ENCODE results near the gene CCT7.
A peak's percentile ranks its signal among the peaks of the same experiment; 100 is the strongest.

The CCT7 gene

DNA sequence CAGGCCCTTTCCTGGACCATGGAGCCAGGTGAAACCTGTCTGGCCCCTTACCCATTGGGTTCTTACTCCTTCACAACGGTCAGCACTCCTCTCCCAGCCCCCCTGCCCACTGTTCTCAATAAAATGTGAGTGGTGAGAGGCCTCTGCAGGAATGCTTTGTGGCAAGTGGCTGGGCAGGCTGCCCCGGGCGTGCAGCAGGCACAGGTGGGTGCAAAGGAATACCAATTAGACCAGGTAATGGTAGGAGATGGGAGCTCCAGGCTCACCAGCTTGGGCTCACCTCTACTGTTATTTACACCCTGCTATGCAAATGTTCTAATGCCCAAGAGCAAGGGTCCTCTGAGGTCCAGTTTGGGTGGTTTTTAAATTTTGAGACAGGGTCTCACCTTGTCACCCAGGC lies 7.0 kb upstream of the CCT7 start:
- DNase-seq = no peak

GRCh38 chr2:73228631-73229030 lies 5.5 kb upstream of the CCT7 start:
- DNase-seq = no peak

- DNase-seq = peak in 2 of 5 experiments; percentile 14 to 52
These were observed 1.5 kb upstream of the CCT7 start for GRCh38 chr2:73232403-73233153.

GRCh38 chr2:73233154-73233931 lies 765 bp upstream of the CCT7 start, which contains the start of gene PRADC1:
Gene PRADC1 (minus strand): TSS chr2:73233239. CDS start chr2:73233160, 79 bp downstream.
- DNase-seq = peak; percentile 85 to 98 (median 92)

GRCh38 chr2:73235315-73236028 lies 1.4 kb downstream of the CCT7 start:
- DNase-seq = peak in 1 of 5 experiments; percentile 46

DNA sequence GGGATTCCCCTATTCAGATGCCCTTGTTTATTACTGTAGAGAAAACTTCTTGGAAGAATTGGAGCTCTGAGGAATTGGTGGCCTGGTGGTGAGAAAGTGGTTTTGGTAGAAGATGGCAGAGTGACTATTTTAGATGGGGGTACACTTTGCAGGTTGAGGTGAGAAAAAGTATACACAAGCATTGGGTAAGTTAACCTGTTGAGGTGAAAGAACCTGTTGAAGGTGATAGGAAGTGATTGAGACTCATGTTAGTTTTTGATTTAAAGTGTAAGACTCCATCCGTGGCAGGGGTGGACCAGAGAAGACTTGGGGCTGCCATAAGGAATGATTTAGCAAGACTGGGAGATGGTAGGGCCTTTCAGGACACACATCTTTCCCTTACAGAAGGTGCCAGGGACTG lies 3.1 kb downstream of the CCT7 start:
- no peak for DNase-seq

DNA sequence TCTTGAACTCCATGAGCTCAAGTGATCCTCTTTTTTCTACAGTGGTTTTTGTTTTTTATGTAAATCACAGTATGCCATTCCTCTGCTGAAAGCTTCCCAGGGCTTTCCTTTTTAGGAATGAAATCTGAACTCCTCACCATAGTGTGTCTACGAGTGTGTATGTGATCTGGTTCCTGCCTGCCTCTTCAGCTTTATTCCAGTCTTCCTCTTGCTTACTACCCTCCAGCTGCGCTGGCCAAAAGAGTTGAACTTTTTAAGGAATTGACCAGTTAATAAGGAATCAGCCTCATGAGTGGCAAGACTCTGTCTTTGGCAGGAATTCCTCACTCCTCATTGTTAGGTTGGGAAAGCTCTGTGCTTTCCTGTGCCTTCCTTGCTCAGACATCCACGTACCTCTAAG lies 4.0 kb downstream of the CCT7 start:
- no peak for DNase-seq

- no peak for DNase-seq
These were observed 4.9 kb downstream of the CCT7 start for GRCh38 chr2:73238976-73239375.

GRCh38 chr2:73239776-73240175 lies 5.7 kb downstream of the CCT7 start:
- no peak for DNase-seq

GRCh38 chr2:73243884-73244570 lies 9.9 kb downstream of the CCT7 start:
- peak in 1 of 5 experiments; percentile 30 for DNase-seq

GRCh38 chr2:73244580-73244979 lies 10.5 kb downstream of the CCT7 start:
- peak in 1 of 5 experiments; percentile 48 for DNase-seq

DNA sequence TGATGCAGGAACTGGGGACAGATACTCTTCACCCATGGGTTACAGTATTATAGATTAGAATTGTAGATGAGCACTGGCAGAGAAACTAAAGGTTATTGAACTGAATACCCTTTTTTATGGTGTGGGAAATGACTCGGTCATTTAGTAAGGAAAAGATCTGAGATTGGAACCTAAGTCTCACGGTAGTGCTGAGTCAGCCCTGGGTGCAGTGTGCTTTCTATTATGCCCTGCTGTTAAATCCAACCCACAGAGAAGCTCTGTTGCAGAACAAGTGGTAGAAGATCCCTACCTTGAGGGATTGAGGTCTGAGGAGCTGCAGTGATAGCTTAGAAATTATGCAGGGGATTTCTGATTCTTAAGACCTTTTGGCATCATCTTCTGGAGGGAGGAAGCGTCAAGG lies 12.7 kb downstream of the CCT7 start:
- DNase-seq = no peak

- no peak for DNase-seq
These were observed 15.5 kb downstream of the CCT7 start for GRCh38 chr2:73249636-73250035.

DNA sequence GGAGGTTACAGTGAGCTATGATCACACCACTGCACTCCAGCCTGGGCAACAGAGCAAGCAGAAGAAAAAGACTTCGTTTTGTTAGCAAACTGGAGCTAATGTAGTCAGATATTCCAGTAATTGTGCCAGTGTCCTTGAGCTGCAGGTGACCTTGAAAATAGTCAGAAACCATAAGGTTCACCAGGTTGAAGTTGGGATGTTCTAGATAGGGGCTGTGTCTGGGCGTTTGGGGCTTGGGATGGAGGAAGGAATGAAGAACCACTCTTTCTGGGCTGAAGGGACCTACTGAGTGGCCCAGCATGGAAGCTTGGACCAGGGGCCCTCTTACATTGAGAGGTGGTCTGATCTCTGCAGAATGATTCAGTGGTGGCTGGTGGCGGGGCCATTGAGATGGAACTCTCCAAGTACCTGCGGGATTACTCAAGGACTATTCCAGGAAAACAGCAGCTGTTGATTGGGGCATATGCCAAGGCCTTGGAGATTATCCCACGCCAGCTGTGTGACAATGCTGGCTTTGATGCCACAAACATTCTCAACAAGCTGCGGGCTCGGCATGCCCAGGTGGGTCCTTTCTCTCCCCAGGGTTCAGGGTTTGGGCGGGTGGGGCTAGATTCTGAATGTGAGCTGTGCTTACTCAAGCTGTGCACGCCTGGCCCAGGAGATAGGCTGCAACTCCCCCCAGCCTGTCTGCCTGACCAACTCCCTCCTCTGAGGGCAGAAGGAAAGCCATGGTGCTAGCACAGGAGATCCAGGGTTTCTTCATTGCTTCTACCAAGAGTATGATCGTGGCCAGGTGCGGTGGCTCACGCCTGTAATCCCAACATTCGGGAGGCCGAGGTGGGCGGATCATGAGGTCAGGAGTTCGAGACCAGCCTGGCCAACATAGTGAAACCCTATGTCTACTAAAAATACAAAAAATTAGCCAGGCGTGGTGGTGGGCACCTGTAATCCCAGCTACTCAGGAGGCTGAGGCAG lies 17.1 kb downstream of the CCT7 start:
- DNase-seq = no peak

DNA sequence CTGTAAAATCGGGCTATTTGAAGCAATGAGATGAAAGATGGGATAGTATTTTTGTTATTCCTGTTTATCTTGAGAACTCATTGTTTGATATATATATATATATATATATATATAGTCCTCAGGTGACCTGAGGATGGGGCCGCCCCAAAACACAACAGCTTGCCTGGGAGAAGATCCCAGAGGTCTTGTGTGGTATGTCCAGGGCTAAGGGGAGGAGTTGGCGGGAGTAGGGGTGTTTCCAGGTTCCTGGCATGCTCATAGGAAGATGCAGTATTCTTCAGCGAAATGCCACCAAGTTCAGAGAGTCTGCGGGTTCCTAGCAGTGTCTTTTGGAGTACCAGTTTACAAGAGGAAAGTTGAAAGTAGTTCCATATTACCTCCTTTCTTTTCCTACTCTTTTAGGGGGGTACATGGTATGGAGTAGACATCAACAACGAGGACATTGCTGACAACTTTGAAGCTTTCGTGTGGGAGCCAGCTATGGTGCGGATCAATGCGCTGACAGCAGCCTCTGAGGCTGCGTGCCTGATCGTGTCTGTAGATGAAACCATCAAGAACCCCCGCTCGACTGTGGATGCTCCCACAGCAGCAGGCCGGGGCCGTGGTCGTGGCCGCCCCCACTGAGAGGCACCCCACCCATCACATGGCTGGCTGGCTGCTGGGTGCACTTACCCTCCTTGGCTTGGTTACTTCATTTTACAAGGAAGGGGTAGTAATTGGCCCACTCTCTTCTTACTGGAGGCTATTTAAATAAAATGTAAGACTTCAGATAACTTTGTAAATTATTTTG lies 18.3 kb downstream of the CCT7 start:
- DNase-seq = no peak

DNA sequence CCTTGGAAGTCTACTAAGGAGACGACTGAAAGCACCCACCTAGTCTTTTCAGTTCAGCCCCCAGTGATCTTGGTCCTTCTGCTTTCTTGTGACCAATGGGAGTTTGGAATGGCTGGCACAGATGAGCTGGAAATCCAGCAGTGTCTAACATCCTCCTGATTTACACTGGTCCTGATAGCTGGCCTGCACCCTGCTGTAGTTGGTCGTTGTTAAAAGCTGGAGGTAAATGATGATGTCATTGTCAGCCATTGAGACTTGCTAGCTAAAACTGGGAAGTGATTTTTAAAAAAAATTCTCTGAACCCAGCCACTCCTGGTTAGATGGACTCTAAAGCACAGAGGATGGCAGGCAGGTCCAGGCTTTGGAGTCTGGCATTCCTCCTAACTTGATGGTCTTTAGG lies 19.3 kb downstream of the CCT7 start:
- DNase-seq = no peak

- DNase-seq = no peak
These were observed 19.8 kb downstream of the CCT7 start for GRCh38 chr2:73253901-73254300.

DNA sequence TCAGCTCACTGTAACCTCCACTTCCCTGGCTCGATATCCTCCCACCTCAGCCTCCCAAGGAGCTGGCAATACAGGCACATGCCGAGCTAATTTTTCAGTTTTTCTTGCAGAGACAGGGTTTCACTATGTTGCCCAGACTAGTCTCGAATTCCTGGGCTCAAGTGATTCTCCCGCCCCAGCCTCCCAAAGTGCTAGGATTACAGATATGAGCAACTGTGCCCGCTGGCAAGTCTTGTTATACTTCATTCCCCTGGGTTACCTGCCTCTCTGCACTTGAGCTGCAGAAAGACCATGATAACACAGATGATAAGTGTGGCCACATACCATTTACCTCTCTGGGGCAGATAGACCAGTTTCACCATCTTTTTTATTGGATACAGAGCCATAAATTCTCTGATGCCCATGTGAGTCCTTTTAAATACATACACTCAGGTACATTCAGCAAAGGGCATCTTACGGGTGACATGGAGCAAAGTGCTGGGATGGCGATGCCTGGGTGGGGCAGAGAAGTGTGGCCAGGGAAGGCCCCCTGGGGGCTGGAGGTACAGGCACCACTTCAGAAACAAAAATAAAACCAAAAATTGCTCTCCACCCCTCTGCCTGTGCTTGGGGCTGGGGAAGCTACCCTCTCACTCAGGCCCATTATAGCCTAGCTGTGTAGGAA lies 20.4 kb downstream of the CCT7 start:
- DNase-seq = no peak

DNA sequence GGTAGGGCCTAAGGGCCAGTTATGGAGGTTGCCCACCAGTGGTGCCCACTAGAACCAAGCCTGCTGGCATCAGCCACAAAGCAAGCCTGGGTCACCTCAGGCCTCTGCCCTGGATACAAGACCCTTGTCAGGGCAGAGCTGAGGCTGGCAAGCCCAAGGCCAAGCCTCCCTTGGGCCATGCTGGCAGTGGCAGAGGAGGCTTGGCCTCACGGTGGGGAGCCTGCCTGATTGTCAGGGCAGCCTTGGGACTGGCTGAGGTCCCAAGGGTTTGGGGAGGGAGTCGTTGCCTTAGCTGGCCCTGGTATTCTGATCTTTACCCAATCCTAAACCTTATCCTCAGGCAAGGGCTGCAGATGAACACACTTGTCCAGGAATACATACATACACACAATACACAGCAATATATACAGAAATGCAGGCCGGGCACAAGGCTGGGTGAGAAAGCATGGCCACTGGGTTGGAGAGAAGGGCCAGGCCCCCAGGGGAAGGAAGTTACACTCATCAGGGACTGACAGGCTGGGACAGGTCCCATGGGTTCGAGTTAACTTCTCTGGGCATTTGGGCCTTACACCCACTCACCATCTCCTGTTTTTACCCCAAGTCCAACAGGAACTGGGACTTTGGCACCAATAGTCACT lies 21.0 kb downstream of the CCT7 start:
- no peak for DNase-seq

All from T-helper 2 cell (primary cell).